SU-DHL-6 (cell line): ENCODE measurements around the gene P3H1.

Experiments
- H2AFZ ChIP-seq: fragments of 200-600 bp; sonication (generic); 2 replicates; pipeline ENCODE4 v1.6.1; 2014; ENCODE audit warnings: low read depth, mild to moderate bottlenecking, moderate library complexity, mixed read lengths, antibody characterized with exemption, low read length; ENCODE audit not compliant: severe bottlenecking
- H3F3A ChIP-seq: fragments of 200-600 bp; shearing (Covaris generic); 2 replicates; pipeline ENCODE4 v1.6.0; 2016; ENCODE audit warnings: antibody characterized with exemption, mild to moderate bottlenecking; ENCODE audit not compliant: insufficient read depth
- H3K27ac ChIP-seq: fragments of 200-600 bp; sonication (generic); 2 replicates; pipeline ENCODE4 v1.5.1; 2016; ENCODE audit warnings: low read depth, mild to moderate bottlenecking, low read length, moderate library complexity, mixed read lengths
- H3K27me3 ChIP-seq: fragments of 200-600 bp; sonication (generic), shearing (Covaris generic); 2 replicates; pipeline ENCODE4 v1.6.0; 2014; ENCODE audit warnings: mild to moderate bottlenecking, low read length
- H3K36me3 ChIP-seq: fragments of 200-600 bp; sonication (generic); 2 replicates; pipeline ENCODE4 v1.6.1; 2014; ENCODE audit warnings: mild to moderate bottlenecking, low read length, mixed read lengths
- H3K4me2 ChIP-seq: fragments of 300-600, 200-600 bp; shearing (Covaris generic), sonication (generic); 2 replicates; pipeline ENCODE4 v1.6.0; 2014; ENCODE audit warnings: low read length, low read depth, mild to moderate bottlenecking; ENCODE audit not compliant: poor library complexity, severe bottlenecking
- H3K4me3 ChIP-seq: fragments of 200-600 bp; sonication (generic); 2 replicates; pipeline ENCODE4 v1.5.1; 2014; ENCODE audit warnings: antibody characterized with exemption, low read length, mild to moderate bottlenecking, mixed read lengths; ENCODE audit not compliant: insufficient read depth, poor library complexity, severe bottlenecking
- H3K79me2 ChIP-seq: fragments of 200-600 bp; sonication (generic); 2 replicates; pipeline ENCODE4 v1.6.1; 2014; ENCODE audit warnings: mild to moderate bottlenecking, low read length, moderate library complexity; ENCODE audit not compliant: insufficient read depth
- H3K9ac ChIP-seq: fragments of 200-600 bp; sonication (generic); 2 replicates; pipeline ENCODE4 v1.7.0; 2014; ENCODE audit warnings: mild to moderate bottlenecking, low read length
- H3K9me2 ChIP-seq: fragments of 200-600 bp; sonication (generic); replicated peaks from 2 replicates; pipeline ENCODE4 v1.6.1; 2014; ENCODE audit warnings: low read length; ENCODE audit not compliant: insufficient read depth
- H3K9me3 ChIP-seq: fragments of 200-600 bp; sonication (generic); 2 replicates; pipeline ENCODE4 v1.6.1; 2014; ENCODE audit warnings: low read length, mixed read lengths; ENCODE audit not compliant: insufficient read depth
- H4K20me1 ChIP-seq: fragments of 200-600 bp; sonication (generic); 2 replicates; pipeline ENCODE4 v1.6.1; 2014; ENCODE audit warnings: low read depth, mild to moderate bottlenecking, antibody characterized with exemption, low read length, moderate library complexity, mixed read lengths
- EZH2phosphoT487 ChIP-seq: fragments of 200-600 bp; sonication (generic), shearing (Covaris generic); conservative IDR thresholded peaks from 2 replicates; pipeline ENCODE4 v1.6.1; 2018; ENCODE audit warnings: mild to moderate bottlenecking, antibody characterized with exemption, low read length, moderate library complexity, mixed read lengths
- TF ChIP-seq, protein P1 (sequence below): fragments of 200-600 bp; sonication (generic); IDR thresholded peaks from one replicate; pipeline ENCODE4 v1.5.1; 2017; ENCODE audit warnings: antibody characterized with exemption, mild to moderate bottlenecking, low read length, moderate library complexity; ENCODE audit not compliant: insufficient read depth, poor library complexity, severe bottlenecking

The P3H1 gene

DNA sequence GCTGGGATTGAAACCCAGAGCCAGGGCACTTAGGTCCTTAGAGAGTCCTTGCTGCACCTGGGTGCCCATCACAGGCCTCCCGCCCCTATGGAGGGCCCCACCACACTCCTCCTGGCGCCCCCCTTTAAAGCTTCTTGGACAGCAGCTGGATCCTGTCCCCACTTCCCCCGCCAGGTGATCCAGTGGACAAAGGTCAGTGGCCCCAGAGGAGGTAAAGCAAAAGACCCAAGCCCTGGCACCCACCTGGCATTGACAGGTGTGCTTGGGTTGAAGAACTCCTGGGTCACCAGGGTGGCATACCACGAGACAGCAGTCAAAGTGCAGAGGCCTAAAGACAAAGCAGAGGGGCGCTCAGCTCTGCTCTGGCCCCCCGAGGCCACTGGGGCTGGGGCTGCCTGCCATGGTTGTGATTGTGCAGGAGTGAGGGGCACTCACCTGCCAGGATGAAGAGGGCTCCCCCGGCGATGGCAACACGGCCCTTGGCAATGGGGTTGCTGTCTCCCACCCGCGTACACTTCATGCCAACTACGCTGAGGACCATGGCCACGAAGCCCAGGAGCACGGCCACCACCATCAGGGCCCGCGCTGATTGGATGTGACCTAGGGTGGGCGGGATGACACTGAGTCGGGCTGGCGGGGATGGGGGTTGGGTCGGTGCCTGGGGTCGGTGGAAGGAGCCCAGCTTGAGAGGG, 28.7 kb downstream of the P3H1 start:
- Histone ChIP-seq H3K4me3 (no peak overlapping the region), H3K4me2 (no peak overlapping the region), H3K27ac (no peak overlapping the region)

DNA sequence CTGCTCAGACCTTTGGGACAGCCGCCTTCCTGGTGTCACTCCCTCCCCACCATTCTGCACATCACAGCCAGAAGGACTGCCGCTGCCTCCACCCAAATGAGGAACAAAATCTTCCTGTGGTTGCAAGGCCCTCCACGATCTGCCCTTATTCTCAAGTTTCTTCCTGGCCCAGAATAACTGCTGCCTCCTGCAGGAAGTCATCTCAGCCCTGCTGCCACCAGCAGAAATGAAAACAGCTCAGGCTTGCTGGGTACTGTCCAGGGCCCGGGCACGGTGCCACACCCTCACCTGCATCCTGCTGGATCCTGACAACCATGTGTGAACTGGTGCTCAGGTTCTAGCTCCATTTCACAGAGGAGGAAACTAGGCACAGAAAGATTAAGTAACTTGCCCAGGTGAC, 29.6 kb downstream of the P3H1 start:
- Histone ChIP-seq H3K27me3 (no peaks in the 10 kb centered on the region), H2AFZ (no peak overlapping the region), H3K4me3 (no peak overlapping the region), H3K27ac (no peak overlapping the region), H3K9me2 (no peaks in the 10 kb centered on the region), H3K9me3 (no peaks in the 10 kb centered on the region), H3K36me3 (no peaks in the 10 kb centered on the region), H3F3A (no peaks in the 10 kb centered on the region), H4K20me1 (no peaks in the 10 kb centered on the region), H3K9ac (no peak overlapping the region), H3K79me2 (no peaks in the 10 kb centered on the region), H3K4me2 (no peak overlapping the region)
- TF ChIP-seq, protein P1, sequence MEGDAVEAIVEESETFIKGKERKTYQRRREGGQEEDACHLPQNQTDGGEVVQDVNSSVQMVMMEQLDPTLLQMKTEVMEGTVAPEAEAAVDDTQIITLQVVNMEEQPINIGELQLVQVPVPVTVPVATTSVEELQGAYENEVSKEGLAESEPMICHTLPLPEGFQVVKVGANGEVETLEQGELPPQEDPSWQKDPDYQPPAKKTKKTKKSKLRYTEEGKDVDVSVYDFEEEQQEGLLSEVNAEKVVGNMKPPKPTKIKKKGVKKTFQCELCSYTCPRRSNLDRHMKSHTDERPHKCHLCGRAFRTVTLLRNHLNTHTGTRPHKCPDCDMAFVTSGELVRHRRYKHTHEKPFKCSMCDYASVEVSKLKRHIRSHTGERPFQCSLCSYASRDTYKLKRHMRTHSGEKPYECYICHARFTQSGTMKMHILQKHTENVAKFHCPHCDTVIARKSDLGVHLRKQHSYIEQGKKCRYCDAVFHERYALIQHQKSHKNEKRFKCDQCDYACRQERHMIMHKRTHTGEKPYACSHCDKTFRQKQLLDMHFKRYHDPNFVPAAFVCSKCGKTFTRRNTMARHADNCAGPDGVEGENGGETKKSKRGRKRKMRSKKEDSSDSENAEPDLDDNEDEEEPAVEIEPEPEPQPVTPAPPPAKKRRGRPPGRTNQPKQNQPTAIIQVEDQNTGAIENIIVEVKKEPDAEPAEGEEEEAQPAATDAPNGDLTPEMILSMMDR = no peak
- TF ChIP-seq EZH2phosphoT487 = no peak

More for the DNA sequence above, 28.7 kb downstream of the P3H1 start:
- no peaks in the 10 kb centered on the region for H4K20me1 ChIP-seq
- no peaks in the 10 kb centered on the region for H3K9me2 ChIP-seq
- no peaks in the 10 kb centered on the region for H3K27me3 ChIP-seq
- H3K79me2 ChIP-seq = no peaks in the 10 kb centered on the region
- H3K9ac ChIP-seq = no peak overlapping the region
- no peaks in the 10 kb centered on the region for H3K36me3 ChIP-seq
- H2AFZ ChIP-seq = no peak overlapping the region
- TF ChIP-seq EZH2phosphoT487 = no peak
- TF ChIP-seq, protein P1 = no peak
- H3F3A ChIP-seq = no peaks in the 10 kb centered on the region
- no peaks in the 10 kb centered on the region for H3K9me3 ChIP-seq

DNA sequence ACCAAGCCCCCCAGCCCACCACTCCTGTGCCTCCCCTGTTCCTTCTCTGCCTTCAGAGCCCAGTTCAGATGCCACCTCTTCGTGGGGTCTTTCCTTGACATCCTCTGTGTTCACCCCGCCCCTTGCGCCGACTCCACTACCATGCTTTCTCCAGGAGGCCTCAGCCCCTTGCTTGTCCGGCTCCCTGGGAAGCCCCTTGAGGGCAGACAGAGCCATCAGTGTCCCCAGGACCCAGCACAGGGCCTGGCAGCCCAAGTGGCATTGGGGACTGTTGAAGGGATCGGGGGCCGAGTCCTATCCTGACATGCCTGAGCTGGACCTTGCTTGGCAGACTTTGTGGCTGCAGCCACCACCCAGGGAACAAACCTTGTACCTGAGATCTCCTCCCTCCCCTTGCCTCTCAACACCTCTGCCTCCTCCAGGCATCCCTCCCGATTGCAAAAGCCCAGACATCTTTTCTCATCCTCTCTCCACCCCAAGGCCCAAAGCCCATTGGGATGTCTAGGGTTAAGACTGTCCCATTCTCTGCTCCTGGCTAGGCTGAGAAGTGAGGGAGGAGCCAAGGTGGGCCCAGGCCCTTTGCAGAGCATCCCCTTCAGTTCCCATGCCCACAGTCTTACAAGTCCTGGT, 30.1 kb downstream of the P3H1 start:
- H3K9me2 ChIP-seq = no peaks in the 10 kb centered on the region

More for the DNA sequence above, 30.1 kb downstream of the P3H1 start:
- H3K9ac ChIP-seq = no peak overlapping the region
- H2AFZ ChIP-seq = no peak overlapping the region
- H3K4me2 ChIP-seq = no peak overlapping the region
- H3K27ac ChIP-seq = no peak overlapping the region
- no peak overlapping the region for H3K4me3 ChIP-seq
- no peaks in the 10 kb centered on the region for H4K20me1 ChIP-seq
- H3K27me3 ChIP-seq = no peaks in the 10 kb centered on the region
- no peaks in the 10 kb centered on the region for H3F3A ChIP-seq
- H3K9me3 ChIP-seq = no peaks in the 10 kb centered on the region
- TF ChIP-seq, protein P1 = no peak
- TF ChIP-seq EZH2phosphoT487 = no peak
- H3K36me3 ChIP-seq = no peaks in the 10 kb centered on the region
- H3K79me2 ChIP-seq = no peaks in the 10 kb centered on the region
